Measurements from ENCODE around the gene ANKRD13A.

The ANKRD13A gene

DNA sequence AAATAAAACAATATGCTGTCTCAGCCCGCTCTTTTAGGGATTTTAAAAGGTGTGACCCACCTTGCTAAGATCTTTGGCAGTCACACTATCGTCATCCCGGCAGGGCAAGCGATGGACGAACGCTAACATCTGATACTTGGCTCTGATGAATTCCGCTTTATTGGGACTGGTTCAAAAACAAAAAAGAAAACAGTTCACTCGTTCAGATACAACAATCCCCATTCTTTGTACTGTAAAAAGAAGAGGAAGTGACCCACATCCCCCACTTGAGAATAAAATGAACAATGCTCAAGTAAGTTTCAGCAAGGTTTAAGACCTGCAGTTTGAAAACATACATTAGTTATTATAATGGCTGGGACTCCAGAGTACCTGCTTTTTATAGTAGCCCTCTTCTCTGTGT lies 10.3 kb upstream of the ANKRD13A start:
- no peak for DNase-seq (ENCODE audit: low read depth)
- no peak overlapping the region for H3K4me3 ChIP-seq (ENCODE audit: low read depth, low read length)
- TF ChIP-seq, protein P1, sequence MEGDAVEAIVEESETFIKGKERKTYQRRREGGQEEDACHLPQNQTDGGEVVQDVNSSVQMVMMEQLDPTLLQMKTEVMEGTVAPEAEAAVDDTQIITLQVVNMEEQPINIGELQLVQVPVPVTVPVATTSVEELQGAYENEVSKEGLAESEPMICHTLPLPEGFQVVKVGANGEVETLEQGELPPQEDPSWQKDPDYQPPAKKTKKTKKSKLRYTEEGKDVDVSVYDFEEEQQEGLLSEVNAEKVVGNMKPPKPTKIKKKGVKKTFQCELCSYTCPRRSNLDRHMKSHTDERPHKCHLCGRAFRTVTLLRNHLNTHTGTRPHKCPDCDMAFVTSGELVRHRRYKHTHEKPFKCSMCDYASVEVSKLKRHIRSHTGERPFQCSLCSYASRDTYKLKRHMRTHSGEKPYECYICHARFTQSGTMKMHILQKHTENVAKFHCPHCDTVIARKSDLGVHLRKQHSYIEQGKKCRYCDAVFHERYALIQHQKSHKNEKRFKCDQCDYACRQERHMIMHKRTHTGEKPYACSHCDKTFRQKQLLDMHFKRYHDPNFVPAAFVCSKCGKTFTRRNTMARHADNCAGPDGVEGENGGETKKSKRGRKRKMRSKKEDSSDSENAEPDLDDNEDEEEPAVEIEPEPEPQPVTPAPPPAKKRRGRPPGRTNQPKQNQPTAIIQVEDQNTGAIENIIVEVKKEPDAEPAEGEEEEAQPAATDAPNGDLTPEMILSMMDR (IDR thresholded peaks at IDR 0.05; ENCODE audit: control insufficient read depth, extremely low read depth, insufficient read depth): no peak

DNA sequence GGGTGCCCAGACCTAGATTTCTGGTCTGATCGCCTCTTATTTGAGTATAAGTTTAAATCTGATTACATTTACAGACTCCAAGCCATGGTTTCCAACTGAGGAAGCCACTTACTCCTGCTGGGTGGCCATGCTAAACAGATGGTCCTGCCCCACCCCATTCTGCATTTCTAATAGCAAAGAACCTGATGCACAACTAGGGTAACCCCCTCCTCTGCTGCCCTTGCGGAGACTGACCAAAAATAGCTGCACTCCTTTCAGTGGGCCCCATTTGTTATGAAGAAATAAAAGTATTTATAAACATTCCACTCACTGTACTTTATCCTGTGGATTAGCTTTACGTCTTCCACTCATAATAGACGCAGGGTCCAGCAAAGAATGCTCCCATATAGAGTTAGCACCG lies 9.8 kb upstream of the ANKRD13A start:
- H3K4me3 ChIP-seq (ENCODE audit: low read depth, low read length): no peak overlapping the region
- TF ChIP-seq, protein P1 (IDR thresholded peaks at IDR 0.05; ENCODE audit: control insufficient read depth, extremely low read depth, insufficient read depth): no peak
- DNase-seq (ENCODE audit: low read depth): no peak

DNA sequence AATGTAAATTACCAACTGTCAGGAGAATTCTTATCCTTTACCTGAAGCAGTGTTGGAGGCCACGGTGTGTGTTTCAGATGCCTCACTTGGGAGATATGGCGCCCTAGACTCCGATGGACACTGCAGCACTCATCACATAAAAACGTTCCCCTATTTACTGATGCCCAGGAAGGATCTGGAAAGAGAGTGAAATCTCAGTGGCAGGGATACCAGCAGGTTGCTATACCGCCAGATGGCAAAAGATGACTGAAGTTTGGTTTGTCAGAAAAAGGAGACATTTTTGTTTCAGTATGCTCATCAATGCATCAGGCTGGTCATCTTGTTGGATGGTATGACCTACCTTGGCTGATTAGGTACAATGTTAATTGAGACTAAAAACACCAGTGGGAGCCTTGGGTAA lies 7.6 kb upstream of the ANKRD13A start:
- no peak overlapping the region for H3K4me3 ChIP-seq (ENCODE audit: low read depth, low read length)
- TF ChIP-seq, protein P1 (IDR thresholded peaks at IDR 0.05; ENCODE audit: control insufficient read depth, extremely low read depth, insufficient read depth): no peak
- DNase-seq (ENCODE audit: low read depth): no peak

DNA sequence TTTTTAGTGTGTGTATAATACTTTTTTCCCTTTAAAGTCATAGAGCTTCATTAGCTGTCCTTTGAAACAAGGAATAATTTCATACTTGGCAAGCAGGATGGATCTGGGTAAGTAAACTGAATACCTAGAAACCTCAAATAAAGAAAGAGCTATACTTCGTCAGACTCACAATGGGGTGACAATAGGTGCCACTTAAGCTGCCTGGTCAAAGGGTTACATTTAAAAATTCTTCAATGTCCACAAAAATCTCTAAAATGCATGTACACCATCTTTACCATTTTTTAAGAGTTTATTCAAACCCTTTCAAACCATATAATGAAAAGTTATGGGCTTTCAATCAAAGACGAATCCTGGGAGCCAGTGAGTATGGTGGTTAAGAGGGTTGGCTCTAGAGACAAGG lies 6.1 kb upstream of the ANKRD13A start:
- no peak overlapping the region for H3K4me3 ChIP-seq (ENCODE audit: low read depth, low read length)
- DNase-seq (ENCODE audit: low read depth): no peak
- TF ChIP-seq, protein P1 (IDR thresholded peaks at IDR 0.05; ENCODE audit: control insufficient read depth, extremely low read depth, insufficient read depth): no peak

DNA sequence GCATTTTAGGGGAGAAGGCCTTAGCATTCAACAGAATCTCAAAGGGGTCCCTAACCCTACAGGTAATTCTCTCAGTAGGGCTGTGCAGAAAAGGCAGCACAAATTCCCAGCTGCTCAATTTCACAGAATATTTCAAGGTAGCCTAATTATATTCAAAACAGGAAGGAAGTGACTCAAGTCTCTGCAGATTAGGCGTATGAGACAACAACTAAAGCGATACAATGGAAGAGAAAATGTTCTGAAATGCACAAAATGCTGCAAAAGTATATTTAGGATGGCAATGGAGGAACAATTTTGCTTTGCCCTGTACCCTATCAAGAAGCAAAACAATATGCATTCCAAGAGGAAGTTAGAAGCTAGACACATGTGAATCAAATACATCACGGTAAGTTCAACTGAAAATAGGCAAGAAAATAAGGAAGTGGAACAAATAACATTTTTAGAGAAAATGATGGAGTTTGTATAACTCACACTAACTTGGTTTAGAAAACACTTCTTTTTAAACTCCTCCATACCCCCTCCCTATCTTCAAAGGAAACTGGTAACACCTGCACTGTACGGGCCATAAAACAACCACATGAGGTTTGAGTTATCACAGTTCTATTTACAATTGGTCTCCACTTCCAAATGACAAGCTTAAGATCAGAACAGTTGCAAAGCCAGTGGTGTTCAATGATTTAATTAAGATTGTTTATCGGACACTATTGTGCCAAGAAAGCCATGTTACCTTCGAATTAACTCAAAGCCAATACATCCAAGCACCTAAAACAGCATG lies 4.6 kb upstream of the ANKRD13A start:
- no peak for DNase-seq (ENCODE audit: low read depth)

DNA sequence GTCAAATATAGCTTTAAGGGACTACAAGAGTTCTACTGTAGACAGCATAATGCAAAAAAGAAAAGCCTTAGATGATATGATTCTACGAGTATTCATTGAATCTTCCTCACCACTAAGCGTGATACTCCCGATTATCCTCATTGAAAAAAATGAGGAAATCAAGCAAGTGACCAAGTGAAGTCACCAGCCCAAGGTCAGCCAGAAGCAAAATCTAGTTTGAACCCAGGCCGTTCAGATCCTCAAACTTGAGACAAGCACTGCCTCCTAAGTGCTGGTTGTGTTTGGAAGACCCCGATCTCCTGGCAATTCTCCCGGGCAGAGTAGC lies 3.9 kb upstream of the ANKRD13A start:
- DNase-seq (ENCODE audit: low read depth): no peak
- TF ChIP-seq, protein P1 (IDR thresholded peaks at IDR 0.05; ENCODE audit: control insufficient read depth, extremely low read depth, insufficient read depth): no peak
- peak overlapping the region; percentile 70 for H3K4me3 ChIP-seq (ENCODE audit: low read depth, low read length)

More for the DNA sequence above, 4.6 kb upstream of the ANKRD13A start:
- H3K4me3 ChIP-seq (ENCODE audit: low read depth, low read length): peak overlapping the region; percentile 70
- TF ChIP-seq, protein P1 (IDR thresholded peaks at IDR 0.05; ENCODE audit: control insufficient read depth, extremely low read depth, insufficient read depth): no peak
